Colonic mucosa (tissue), 4 donors: ENCODE results near the gene MSI2. TPM values are rescaled to one million over a fixed set of nuclear protein-coding genes. Genes with fewer than 3 reads are reported as not detected.

Source experiments
- DNase-seq: peaks from one replicate; pipeline ENCODE4 v3.0.0-alpha.2; 2020
- H3K27ac ChIP-seq: fragments of 200-600 bp; one replicate; pipeline ENCODE4 v1.8.0; 2021
- H3K27me3 ChIP-seq: fragments of 200-600 bp; one replicate; pipeline ENCODE4 v1.8.0; 2021
- H3K36me3 ChIP-seq: fragments of 200-600 bp; one replicate; pipeline ENCODE4 v1.8.0; 2021
- H3K4me1 ChIP-seq: fragments of 200-600 bp; one replicate; pipeline ENCODE4 v1.8.0; 2021; ENCODE audit warnings: mild to moderate bottlenecking
- H3K4me3 ChIP-seq: fragments of 200-600 bp; one replicate; pipeline ENCODE4 v1.8.0; 2021
- H3K9ac ChIP-seq, 2 donors: one replicate each; pipeline ENCODE4 v1.7.0; 2013; ENCODE audit warnings: control low read depth in 2 of 2, low read depth in 2 of 2, low read length in 2 of 2
- H3K9me3 ChIP-seq: fragments of 200-600 bp; one replicate; pipeline ENCODE4 v1.8.0; 2021
- CTCF ChIP-seq: fragments of 200-600 bp; IDR thresholded peaks from one replicate; pipeline ENCODE4 v1.8.0; 2022; ENCODE audit warnings: antibody characterized with exemption, mild to moderate bottlenecking
- intact Hi-C: fragments of 100-400 bp; cut with DNase I; formaldehyde crosslinking; loops from one replicate; pipeline ENCODE4 v1.14.1; 2022
- total RNA-seq, 2 donors: library from RNA; stranded (reverse); fragmentation: NEBNext Ultra II Directional in 1 of 2; extraction: Animal tissue kit (Norgen Biotek cat#: 25700) in 1 of 2; gene quantifications; one replicate each; pipeline ENCODE4 v1.2.1, GENCODE V29; 2021
- donor health status: healthy.
- donor health status: DM: no; HTN: no; CAD: no.
- donor health status: DM: no; HTN: no; CAD: no.

Gene MSI2
- total RNA-seq, 2 donors from 2014 or later, result 61.6 to 75.4 TPM

- Histone ChIP-seq H3K36me3 (no peaks in the 10 kb centered on the region), H3K4me3 (no peak overlapping the region), H3K27ac (no peak overlapping the region), H3K4me1 (no peaks in the 10 kb centered on the region), H3K27me3 (no peaks in the 10 kb centered on the region), H3K9me3 (no peaks in the 10 kb centered on the region), H3K9ac (no peak overlapping the region)
- intact Hi-C loops, result no loop called here
- no peak for DNase-seq
- no peak for TF ChIP-seq CTCF
These were observed 473.8 kb downstream of the MSI2 start for GRCh38 chr17:57730026-57730701.

- H3K4me3 ChIP-seq, result no peak overlapping the region
- DNase-seq, result no peak
- H3K9ac ChIP-seq, result no peak overlapping the region
- H3K9me3 ChIP-seq, result no peaks in the 10 kb centered on the region
- H3K36me3 ChIP-seq, result no peaks in the 10 kb centered on the region
- H3K27me3 ChIP-seq, result no peaks in the 10 kb centered on the region
- no peak overlapping the region for H3K27ac ChIP-seq
- TF ChIP-seq CTCF, result no peak
- intact Hi-C loops, result no loop called here
- H3K4me1 ChIP-seq, result no peaks in the 10 kb centered on the region
These were observed 475.7 kb downstream of the MSI2 start for GRCh38 chr17:57732062-57732461.

- Histone ChIP-seq H3K4me3 (no peak overlapping the region), H3K9ac (no peak overlapping the region), H3K36me3 (no peaks in the 10 kb centered on the region), H3K27me3 (no peaks in the 10 kb centered on the region), H3K27ac (no peak overlapping the region), H3K4me1 (no peaks in the 10 kb centered on the region), H3K9me3 (no peaks in the 10 kb centered on the region)
- no peak for TF ChIP-seq CTCF
- no peak for DNase-seq
- intact Hi-C loops, result no loop called here
These were observed 476.8 kb downstream of the MSI2 start for GRCh38 chr17:57733085-57733484.

Other genes with a start within 250 kb of the MSI2 start
- 100 to 1,000 TPM; 128 to 139 TPM for gene AKAP1, start 171.3 kb upstream of the MSI2 start, total RNA-seq